ENCODE data around the gene IL16.

- no peak for TF ChIP-seq CTCF (IDR thresholded peaks at IDR 0.05)
- no peak for TF ChIP-seq POLR2A (IDR thresholded peaks at IDR 0.05)
Measured at GRCh38 chr15:81171286-81171685, 25.4 kb upstream of the IL16 start.
